HEK293 (cell line): Measurements from ENCODE around the gene SMIM5.

Experiments
- CTCF ChIP-seq: fragments of 450-650 bp; formaldehyde crosslinking; IDR thresholded peaks from 2 replicates; pipeline ENCODE4 v1.5.1; 2016; ENCODE audit warnings: missing biosample characterization, missing genetic modification characterization
- REPIN1 ChIP-seq: fragments of 450-650 bp; formaldehyde crosslinking; IDR thresholded peaks from 2 replicates; pipeline ENCODE4 v1.5.1; 2017; ENCODE audit warnings: missing biosample characterization, missing genetic modification characterization, low read depth
- REST ChIP-seq: fragments of 450-650 bp; formaldehyde crosslinking; IDR thresholded peaks from 2 replicates; pipeline ENCODE4 v1.5.1; 2016; ENCODE audit warnings: missing biosample characterization, missing genetic modification characterization
- SALL2 ChIP-seq: fragments of 450-650 bp; formaldehyde crosslinking; IDR thresholded peaks from 2 replicates; pipeline ENCODE4 v1.5.0; 2017; ENCODE audit warnings: missing biosample characterization, mild to moderate bottlenecking, missing genetic modification characterization, borderline replicate concordance
- ZFP3 ChIP-seq: fragments of 450-650 bp; formaldehyde crosslinking; IDR thresholded peaks from 2 replicates; pipeline ENCODE4 v1.5.1; 2016; ENCODE audit warnings: low read depth, missing biosample characterization, missing genetic modification characterization
- ZNF274 ChIP-seq, 2 experiments: fragments of 200-500 bp in 1 of 2; fragments of 450-650 bp in 1 of 2; sonication (Bioruptor generic) in 1 of 2; formaldehyde crosslinking in 1 of 2; IDR thresholded peaks; 2 replicates each; pipeline versions ENCODE4 v1.5.1 to v1.6.1; 2014 to 2016; ENCODE audit warnings: borderline replicate concordance in 1 of 2, inconsistent platforms in 1 of 2, low read length in 1 of 2, missing biosample characterization in 1 of 2, missing genetic modification characterization in 1 of 2
- ZNF433 ChIP-seq: fragments of 450-650 bp; formaldehyde crosslinking; IDR thresholded peaks from 2 replicates; pipeline ENCODE4 v1.5.1; 2016; ENCODE audit warnings: missing biosample characterization, missing genetic modification characterization, low read depth
- ZNF664 ChIP-seq: fragments of 450-650 bp; formaldehyde crosslinking; IDR thresholded peaks from 2 replicates; pipeline ENCODE4 v1.5.1; 2016; ENCODE audit warnings: missing biosample characterization, missing genetic modification characterization
- TF ChIP-seq, protein P1 (sequence below): fragments of 450-650 bp; formaldehyde crosslinking; IDR thresholded peaks from 2 replicates; pipeline ENCODE4 v1.5.1; 2016; ENCODE audit warnings: missing biosample characterization, missing genetic modification characterization, borderline replicate concordance
- TF ChIP-seq, protein P2 (sequence below): fragments of 450-650 bp; formaldehyde crosslinking; conservative IDR thresholded peaks from 2 replicates; pipeline ENCODE4 v1.5.1; 2016; ENCODE audit warnings: low read depth, missing biosample characterization, missing genetic modification characterization
- TF ChIP-seq, protein P3 (sequence below): fragments of 450-650 bp; formaldehyde crosslinking; IDR thresholded peaks from 2 replicates; pipeline ENCODE4 v1.5.1; 2016; ENCODE audit warnings: missing biosample characterization, missing genetic modification characterization
- TF ChIP-seq, protein P4 (sequence below): IDR thresholded peaks from 2 replicates; pipeline ENCODE4 v1.6.1; 2011; ENCODE audit warnings: mild to moderate bottlenecking, low read depth, low read length, borderline replicate concordance
- TF ChIP-seq, protein P5 (sequence below): fragments of 450-650 bp; formaldehyde crosslinking; IDR thresholded peaks from 2 replicates; pipeline ENCODE4 v1.5.1; 2016; ENCODE audit warnings: missing biosample characterization, missing genetic modification characterization

DNA sequence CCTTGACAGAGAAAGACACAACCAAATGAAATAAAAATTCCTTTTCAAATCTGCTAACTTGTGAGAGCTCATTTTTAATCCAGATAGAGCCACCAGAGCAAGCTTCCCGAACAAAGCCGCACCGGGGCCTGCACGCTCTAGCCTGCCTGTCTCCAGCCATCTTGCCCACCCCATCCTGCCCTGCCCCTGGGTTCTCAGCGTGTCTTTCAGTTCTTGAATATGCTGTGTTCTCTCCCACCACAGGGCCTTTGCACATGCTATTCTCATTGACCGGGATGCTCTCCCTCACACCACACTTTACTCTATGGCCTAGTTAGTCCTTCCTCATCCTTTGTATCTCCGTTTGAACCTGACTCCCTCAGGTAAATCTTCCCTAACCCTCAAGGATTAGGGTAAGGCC is 14.7 kb downstream of the SMIM5 start:
- no peak for TF ChIP-seq ZFP3 (tag by site-specific recombination)
- TF ChIP-seq, protein P1, sequence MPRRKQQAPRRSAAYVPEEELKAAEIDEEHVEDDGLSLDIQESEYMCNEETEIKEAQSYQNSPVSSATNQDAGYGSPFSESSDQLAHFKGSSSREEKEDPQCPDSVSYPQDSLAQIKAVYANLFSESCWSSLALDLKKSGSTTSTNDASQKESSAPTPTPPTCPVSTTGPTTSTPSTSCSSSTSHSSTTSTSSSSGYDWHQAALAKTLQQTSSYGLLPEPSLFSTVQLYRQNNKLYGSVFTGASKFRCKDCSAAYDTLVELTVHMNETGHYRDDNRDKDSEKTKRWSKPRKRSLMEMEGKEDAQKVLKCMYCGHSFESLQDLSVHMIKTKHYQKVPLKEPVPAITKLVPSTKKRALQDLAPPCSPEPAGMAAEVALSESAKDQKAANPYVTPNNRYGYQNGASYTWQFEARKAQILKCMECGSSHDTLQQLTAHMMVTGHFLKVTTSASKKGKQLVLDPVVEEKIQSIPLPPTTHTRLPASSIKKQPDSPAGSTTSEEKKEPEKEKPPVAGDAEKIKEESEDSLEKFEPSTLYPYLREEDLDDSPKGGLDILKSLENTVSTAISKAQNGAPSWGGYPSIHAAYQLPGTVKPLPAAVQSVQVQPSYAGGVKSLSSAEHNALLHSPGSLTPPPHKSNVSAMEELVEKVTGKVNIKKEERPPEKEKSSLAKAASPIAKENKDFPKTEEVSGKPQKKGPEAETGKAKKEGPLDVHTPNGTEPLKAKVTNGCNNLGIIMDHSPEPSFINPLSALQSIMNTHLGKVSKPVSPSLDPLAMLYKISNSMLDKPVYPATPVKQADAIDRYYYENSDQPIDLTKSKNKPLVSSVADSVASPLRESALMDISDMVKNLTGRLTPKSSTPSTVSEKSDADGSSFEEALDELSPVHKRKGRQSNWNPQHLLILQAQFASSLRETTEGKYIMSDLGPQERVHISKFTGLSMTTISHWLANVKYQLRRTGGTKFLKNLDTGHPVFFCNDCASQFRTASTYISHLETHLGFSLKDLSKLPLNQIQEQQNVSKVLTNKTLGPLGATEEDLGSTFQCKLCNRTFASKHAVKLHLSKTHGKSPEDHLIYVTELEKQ, result no peak
- TF ChIP-seq CTCF (tag by site-specific recombination), result no peak
- TF ChIP-seq, protein P2, sequence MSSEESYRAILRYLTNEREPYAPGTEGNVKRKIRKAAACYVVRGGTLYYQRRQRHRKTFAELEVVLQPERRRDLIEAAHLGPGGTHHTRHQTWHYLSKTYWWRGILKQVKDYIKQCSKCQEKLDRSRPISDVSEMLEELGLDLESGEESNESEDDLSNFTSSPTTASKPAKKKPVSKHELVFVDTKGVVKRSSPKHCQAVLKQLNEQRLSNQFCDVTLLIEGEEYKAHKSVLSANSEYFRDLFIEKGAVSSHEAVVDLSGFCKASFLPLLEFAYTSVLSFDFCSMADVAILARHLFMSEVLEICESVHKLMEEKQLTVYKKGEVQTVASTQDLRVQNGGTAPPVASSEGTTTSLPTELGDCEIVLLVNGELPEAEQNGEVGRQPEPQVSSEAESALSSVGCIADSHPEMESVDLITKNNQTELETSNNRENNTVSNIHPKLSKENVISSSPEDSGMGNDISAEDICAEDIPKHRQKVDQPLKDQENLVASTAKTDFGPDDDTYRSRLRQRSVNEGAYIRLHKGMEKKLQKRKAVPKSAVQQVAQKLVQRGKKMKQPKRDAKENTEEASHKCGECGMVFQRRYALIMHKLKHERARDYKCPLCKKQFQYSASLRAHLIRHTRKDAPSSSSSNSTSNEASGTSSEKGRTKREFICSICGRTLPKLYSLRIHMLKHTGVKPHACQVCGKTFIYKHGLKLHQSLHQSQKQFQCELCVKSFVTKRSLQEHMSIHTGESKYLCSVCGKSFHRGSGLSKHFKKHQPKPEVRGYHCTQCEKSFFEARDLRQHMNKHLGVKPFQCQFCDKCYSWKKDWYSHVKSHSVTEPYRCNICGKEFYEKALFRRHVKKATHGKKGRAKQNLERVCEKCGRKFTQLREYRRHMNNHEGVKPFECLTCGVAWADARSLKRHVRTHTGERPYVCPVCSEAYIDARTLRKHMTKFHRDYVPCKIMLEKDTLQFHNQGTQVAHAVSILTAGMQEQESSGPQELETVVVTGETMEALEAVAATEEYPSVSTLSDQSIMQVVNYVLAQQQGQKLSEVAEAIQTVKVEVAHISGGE (tag by site-specific recombination), result no peak
- TF ChIP-seq REST (tag by site-specific recombination), result no peak
- no peak for TF ChIP-seq ZNF433 (tag by site-specific recombination)
- TF ChIP-seq, protein P3, sequence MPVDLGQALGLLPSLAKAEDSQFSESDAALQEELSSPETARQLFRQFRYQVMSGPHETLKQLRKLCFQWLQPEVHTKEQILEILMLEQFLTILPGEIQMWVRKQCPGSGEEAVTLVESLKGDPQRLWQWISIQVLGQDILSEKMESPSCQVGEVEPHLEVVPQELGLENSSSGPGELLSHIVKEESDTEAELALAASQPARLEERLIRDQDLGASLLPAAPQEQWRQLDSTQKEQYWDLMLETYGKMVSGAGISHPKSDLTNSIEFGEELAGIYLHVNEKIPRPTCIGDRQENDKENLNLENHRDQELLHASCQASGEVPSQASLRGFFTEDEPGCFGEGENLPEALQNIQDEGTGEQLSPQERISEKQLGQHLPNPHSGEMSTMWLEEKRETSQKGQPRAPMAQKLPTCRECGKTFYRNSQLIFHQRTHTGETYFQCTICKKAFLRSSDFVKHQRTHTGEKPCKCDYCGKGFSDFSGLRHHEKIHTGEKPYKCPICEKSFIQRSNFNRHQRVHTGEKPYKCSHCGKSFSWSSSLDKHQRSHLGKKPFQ (tag by site-specific recombination), result no peak
- no peak for TF ChIP-seq ZNF664 (tag by site-specific recombination)
- TF ChIP-seq SALL2 (tag by site-specific recombination), result no peak
- TF ChIP-seq, protein P4, sequence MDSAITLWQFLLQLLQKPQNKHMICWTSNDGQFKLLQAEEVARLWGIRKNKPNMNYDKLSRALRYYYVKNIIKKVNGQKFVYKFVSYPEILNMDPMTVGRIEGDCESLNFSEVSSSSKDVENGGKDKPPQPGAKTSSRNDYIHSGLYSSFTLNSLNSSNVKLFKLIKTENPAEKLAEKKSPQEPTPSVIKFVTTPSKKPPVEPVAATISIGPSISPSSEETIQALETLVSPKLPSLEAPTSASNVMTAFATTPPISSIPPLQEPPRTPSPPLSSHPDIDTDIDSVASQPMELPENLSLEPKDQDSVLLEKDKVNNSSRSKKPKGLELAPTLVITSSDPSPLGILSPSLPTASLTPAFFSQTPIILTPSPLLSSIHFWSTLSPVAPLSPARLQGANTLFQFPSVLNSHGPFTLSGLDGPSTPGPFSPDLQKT, result no peak
- no peak for TF ChIP-seq REPIN1 (tag by site-specific recombination)
- no peak for TF ChIP-seq ZNF274 (IDR thresholded peaks at IDR 0.05; ENCODE audit: low read length)
- TF ChIP-seq ZNF274 (tag by site-specific recombination; IDR thresholded peaks at IDR 0.05; ENCODE audit: borderline replicate concordance), result no peak
- TF ChIP-seq, protein P5, sequence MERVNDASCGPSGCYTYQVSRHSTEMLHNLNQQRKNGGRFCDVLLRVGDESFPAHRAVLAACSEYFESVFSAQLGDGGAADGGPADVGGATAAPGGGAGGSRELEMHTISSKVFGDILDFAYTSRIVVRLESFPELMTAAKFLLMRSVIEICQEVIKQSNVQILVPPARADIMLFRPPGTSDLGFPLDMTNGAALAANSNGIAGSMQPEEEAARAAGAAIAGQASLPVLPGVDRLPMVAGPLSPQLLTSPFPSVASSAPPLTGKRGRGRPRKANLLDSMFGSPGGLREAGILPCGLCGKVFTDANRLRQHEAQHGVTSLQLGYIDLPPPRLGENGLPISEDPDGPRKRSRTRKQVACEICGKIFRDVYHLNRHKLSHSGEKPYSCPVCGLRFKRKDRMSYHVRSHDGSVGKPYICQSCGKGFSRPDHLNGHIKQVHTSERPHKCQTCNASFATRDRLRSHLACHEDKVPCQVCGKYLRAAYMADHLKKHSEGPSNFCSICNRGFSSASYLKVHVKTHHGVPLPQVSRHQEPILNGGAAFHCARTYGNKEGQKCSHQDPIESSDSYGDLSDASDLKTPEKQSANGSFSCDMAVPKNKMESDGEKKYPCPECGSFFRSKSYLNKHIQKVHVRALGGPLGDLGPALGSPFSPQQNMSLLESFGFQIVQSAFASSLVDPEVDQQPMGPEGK (tag by site-specific recombination), result no peak
